ENCODE results near the gene USP21. TPM values are rescaled to one million over a fixed set of nuclear protein-coding genes. Genes with fewer than 3 reads are reported as not detected.

The USP21 gene
- total and polyA plus RNA-seq, 3 donors from 2014 or later = 45.6 to 51.2 (median 49.5) TPM

GRCh38 chr1:161196521-161197451 is 37.5 kb downstream of the USP21 start:
- TF ChIP-seq POLR2A (IDR thresholded peaks at IDR 0.05) (no peak), CTCF (IDR thresholded peaks at IDR 0.05) (no peak)
- Histone ChIP-seq H3K9me3 (no peaks in the 10 kb centered on the region), H3K4me1 (peaks cover 56% of the 10 kb centered on the region), H3K4me3 (no peak overlapping the region), H3K27me3 (no peaks in the 10 kb centered on the region), H3K27ac (peak overlapping the region; percentile 67 to 100), H3K36me3 (ENCODE audit: low read depth, missing control alignments) (no peaks in the 10 kb centered on the region)
- WGBS, 2 donors = 63 to 68% methylated on average over 21 to 27 of the region's 27 CpGs
- intact Hi-C loops (cut with DNase I; ENCODE audit: low total_unique reads) = no loop called here
- peak; percentile 43 for DNase-seq

DNA sequence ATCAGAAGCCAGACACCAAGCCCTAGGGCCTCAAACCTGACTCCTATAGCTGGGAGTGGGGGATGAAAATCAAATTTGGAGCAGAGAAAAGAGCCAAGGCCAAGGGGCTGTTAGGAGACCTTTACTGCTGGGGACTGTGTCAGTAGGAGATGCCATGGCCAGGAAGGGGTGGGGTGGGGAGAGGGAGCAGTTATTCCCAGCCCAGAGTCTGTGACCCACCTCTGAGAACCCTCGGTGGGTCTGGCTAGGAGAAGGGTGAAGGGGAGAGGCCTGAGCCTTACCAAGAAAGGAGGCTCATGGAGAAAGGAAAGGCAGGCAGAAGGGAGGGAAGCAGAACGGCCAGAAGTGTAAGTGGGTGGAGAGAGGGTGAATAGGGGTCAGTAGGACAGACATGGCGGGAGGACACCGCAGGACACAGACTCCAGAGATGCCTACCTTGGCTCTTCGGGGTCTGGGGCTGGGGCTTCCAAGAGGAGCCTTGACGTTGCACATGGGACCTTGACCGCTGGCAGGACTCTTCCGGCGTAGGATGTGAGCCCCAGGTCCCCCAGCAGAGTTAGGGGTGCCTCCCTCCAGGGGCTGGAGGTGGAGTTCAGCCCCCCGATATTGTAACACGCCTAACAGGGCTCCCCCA is 38.4 kb downstream of the USP21 start:
- DNase-seq = no peak
- Histone ChIP-seq H3K27me3 (no peaks in the 10 kb centered on the region), H3K9me3 (no peaks in the 10 kb centered on the region), H3K4me3 (no peak overlapping the region), H3K27ac (peak overlapping the region; percentile 67 to 100), H3K36me3 (ENCODE audit: low read depth, missing control alignments) (no peaks in the 10 kb centered on the region), H3K4me1 (peaks cover 55% of the 10 kb centered on the region)
- 63 to 67% methylated on average over 7 to 9 of the region's 11 CpGs for WGBS, 2 donors
- intact Hi-C loops (cut with DNase I; ENCODE audit: low total_unique reads) = no loop called here
- TF ChIP-seq CTCF (IDR thresholded peaks at IDR 0.05) = no peak

DNA sequence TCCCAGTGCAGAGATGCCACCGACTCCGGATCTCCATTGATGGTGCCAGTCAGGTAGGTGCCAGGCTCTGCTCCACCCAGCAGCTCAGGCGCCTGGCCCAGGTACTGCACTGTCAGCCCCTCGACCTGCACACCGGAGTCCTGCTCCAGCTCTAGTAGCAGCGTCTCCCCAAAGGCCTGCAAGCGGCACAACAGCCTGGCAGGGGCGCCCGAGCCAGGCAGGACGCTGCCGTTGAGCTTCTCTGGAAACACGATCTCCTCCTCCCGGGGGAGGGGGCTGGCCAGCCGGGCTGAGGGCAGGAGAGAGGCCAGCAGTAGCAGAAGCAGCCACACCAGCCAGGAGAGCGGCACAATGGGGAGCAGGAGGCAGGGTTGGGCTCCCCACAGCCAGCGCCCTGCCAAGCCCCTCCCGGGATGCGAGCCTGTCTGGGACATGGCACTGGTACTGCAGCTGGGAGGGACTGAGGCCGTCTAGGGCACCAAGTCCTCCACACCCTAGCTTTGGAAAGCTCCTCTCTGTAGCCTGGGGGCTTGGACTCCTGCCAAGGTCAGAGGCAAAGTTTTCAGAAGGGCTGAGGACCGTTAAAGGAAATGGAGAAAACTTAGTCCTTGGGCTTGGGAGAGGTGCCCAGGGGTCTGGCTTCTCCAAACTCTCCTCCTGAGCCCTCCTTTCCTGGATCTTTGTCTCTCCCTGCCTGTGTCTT is 39.0 kb downstream of the USP21 start:
- no peaks in the 10 kb centered on the region for H3K36me3 ChIP-seq (ENCODE audit: low read depth, missing control alignments)
- no peaks in the 10 kb centered on the region for H3K27me3 ChIP-seq
- TF ChIP-seq CTCF (IDR thresholded peaks at IDR 0.05) = no peak
- TF ChIP-seq POLR2A (IDR thresholded peaks at IDR 0.05) = no peak
- H3K4me1 ChIP-seq = peaks cover 58% of the 10 kb centered on the region
- DNase-seq = no peak
- intact Hi-C loops (cut with DNase I; ENCODE audit: low total_unique reads) = no loop called here
- 22 to 41% methylated on average over 2 to 18 of the region's 20 CpGs for WGBS, 2 donors
- H3K4me3 ChIP-seq = no peak overlapping the region
- H3K27ac ChIP-seq = peak overlapping the region; percentile 67 to 100
- no peaks in the 10 kb centered on the region for H3K9me3 ChIP-seq

DNA sequence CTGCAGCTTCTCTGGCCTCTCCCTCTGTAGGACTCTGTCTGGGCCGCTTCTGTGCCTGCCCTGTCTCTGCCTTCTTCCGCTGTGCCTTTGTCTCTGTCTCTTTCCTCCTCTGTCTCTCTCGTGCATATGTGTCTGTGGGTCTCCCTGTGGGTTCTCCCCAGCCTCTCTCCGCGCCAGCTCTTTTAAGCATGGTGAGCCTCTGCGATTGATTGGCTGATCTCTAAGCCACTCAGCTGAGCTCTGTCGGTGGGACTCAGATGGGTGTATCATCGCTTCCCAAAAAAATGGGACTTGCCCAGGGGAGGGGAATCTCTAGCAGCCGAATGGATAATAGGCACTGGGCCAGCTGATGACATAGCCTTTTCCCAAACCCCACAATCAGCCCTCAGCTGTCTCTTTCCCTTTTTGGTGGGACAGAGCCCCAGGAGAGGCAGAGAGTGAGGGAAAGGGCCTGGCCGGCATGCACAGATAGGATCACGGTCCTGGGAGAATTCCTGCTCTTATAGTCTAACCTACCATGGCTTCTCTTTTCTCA is 39.7 kb downstream of the USP21 start, which contains the start of gene ADAMTS4:
ADAMTS4 (minus strand) TSS at position 158 of the 535 bp plus-strand sequence. CDS start 427 bp downstream, outside the sequence.
- intact Hi-C loops (cut with DNase I; ENCODE audit: low total_unique reads) = no loop called here
- TF ChIP-seq POLR2A (IDR thresholded peaks at IDR 0.05) (no peak), CTCF (IDR thresholded peaks at IDR 0.05) (no peak)
- Histone ChIP-seq H3K4me3 (no peak within 1 kb of the TSS), H3K4me1 (peaks cover 63% of the 10 kb centered on the region), H3K9me3 (no peaks in the 10 kb centered on the region), H3K27me3 (no peaks in the 10 kb centered on the region), H3K27ac (peak within 1 kb of the TSS; percentile 99 to 100), H3K36me3 (ENCODE audit: low read depth, missing control alignments) (no peaks in the 10 kb centered on the region)
- 53 to 58% methylated on average over 11 of the region's 11 CpGs for WGBS, 2 donors
- DNase-seq = peak; percentile 56
